IMR-90 (cell line): ENCODE data around the gene SUPT3H. TPM values are rescaled to one million over a fixed set of nuclear protein-coding genes. Genes with fewer than 3 reads are reported as not detected.

Experiments
- ATAC-seq: fragments of 200-7000 bp; cut with Tn5 transposase; 2 replicates; pipeline ENCODE4 v1.9.1; 2020; ENCODE audit warnings: low read depth, mild to moderate bottlenecking, moderate library complexity
- BruUV-seq: library from RNA; stranded (reverse); fragments of 400-500 nt; replicated peaks from 2 replicates; lab custom pipeline; 2021; lab: Mats Ljungman, UMichigan
- CTCF ChIA-PET: fragments of 300-600 bp; formaldehyde crosslinking; extraction: SDS; loops from one replicate; lab custom pipeline; 2021; ENCODE audit warnings: antibody characterized with exemption; lab: Yijun Ruan, JAX
- POLR2A ChIA-PET: fragments of 300-600 bp; sonication (Branson Sonifier 250); formaldehyde crosslinking; loops from one replicate; lab custom pipeline; 2022; ENCODE audit warnings: antibody characterized with exemption; ENCODE audit not compliant: unreplicated experiment; lab: Charles Lee
- DNase-seq: peaks from one replicate; pipeline ENCODE4 v3.0.0; 2013
- H2AFZ ChIP-seq: replicated peaks from 2 replicates; pipeline ENCODE3; 2013; ENCODE audit warnings: low read length, mild to moderate bottlenecking; ENCODE audit not compliant: poor library complexity
- H2AK5ac ChIP-seq: 2 replicates; pipeline ENCODE4 v1.6.1; 2013; ENCODE audit warnings: low read depth, low read length, inconsistent platforms
- H2AK9ac ChIP-seq: replicated peaks from 2 replicates; pipeline ENCODE3; 2013; ENCODE audit warnings: mild to moderate bottlenecking, low read depth, low read length, moderate library complexity; ENCODE audit not compliant: poor library complexity
- H2BK120ac ChIP-seq: 2 replicates; pipeline ENCODE4 v1.6.1; 2013; ENCODE audit warnings: low read depth, low read length, inconsistent platforms
- H2BK15ac ChIP-seq: 3 replicates; pipeline ENCODE4 v1.6.1; 2013; ENCODE audit warnings: low read depth, low read length, inconsistent platforms
- H2BK20ac ChIP-seq: 2 replicates; pipeline ENCODE4 v1.6.1; 2013; ENCODE audit warnings: low read depth, mild to moderate bottlenecking, inconsistent platforms, low read length, moderate library complexity
- H2BK5ac ChIP-seq: 2 replicates; pipeline ENCODE4 v1.6.1; 2013; ENCODE audit warnings: mild to moderate bottlenecking, low read depth, low read length, inconsistent platforms; ENCODE audit not compliant: poor library complexity, severe bottlenecking
- H3K14ac ChIP-seq: replicated peaks from 2 replicates; pipeline ENCODE4 v1.6.1; 2013; ENCODE audit warnings: low read depth, low read length, inconsistent platforms
- H3K18ac ChIP-seq: 2 replicates; pipeline ENCODE4 v1.6.1; 2013; ENCODE audit warnings: low read depth, low read length, control low read depth
- H3K23ac ChIP-seq: 2 replicates; pipeline ENCODE4 v1.6.1; 2013; ENCODE audit warnings: low read depth, low read length, inconsistent platforms
- H3K27ac ChIP-seq: 2 replicates; pipeline ENCODE4 v1.5.1; 2013; ENCODE audit warnings: mild to moderate bottlenecking, control low read depth, low read length; ENCODE audit not compliant: insufficient read depth
- H3K27me3 ChIP-seq: 2 replicates; pipeline ENCODE4 v1.6.1; 2013; ENCODE audit warnings: low read length; ENCODE audit not compliant: control insufficient read depth, insufficient read depth
- H3K36me3 ChIP-seq: 2 replicates; pipeline ENCODE4 v1.6.1; 2013; ENCODE audit warnings: low read length, mixed read lengths; ENCODE audit not compliant: control insufficient read depth, insufficient read depth
- H3K4ac ChIP-seq: 2 replicates; pipeline ENCODE4 v1.6.1; 2013; ENCODE audit warnings: low read depth, low read length, inconsistent platforms
- H3K4me1 ChIP-seq: 2 replicates; pipeline ENCODE4 v1.6.1; 2013; ENCODE audit warnings: low read length, mixed read lengths; ENCODE audit not compliant: control insufficient read depth, insufficient read depth
- H3K4me2 ChIP-seq: 2 replicates; pipeline ENCODE4 v1.6.1; 2013; ENCODE audit warnings: low read depth, mild to moderate bottlenecking, control low read depth, low read length, moderate library complexity
- H3K4me3 ChIP-seq: 2 replicates; pipeline ENCODE4 v1.5.1; 2013; ENCODE audit warnings: low read depth, mild to moderate bottlenecking, control low read depth, low read length, moderate library complexity; ENCODE audit not compliant: insufficient read depth
- H3K56ac ChIP-seq: 2 replicates; pipeline ENCODE4 v1.6.1; 2013; ENCODE audit warnings: low read length, inconsistent platforms; ENCODE audit not compliant: insufficient read depth; ENCODE audit errors: extremely low read depth
- H3K79me1 ChIP-seq, 2 experiments: 2 replicates each; pipeline ENCODE4 v1.6.1; 2013; ENCODE audit warnings: low read length in 2 of 2, inconsistent platforms in 1 of 2, low read depth in 1 of 2
- H3K9ac ChIP-seq: 2 replicates; pipeline ENCODE4 v1.6.1; 2013; ENCODE audit warnings: low read depth, low read length, control low read depth
- H3K9me1 ChIP-seq: 2 replicates; pipeline ENCODE4 v1.6.1; 2013; ENCODE audit warnings: low read length, inconsistent platforms; ENCODE audit not compliant: insufficient read depth
- H3K9me3 ChIP-seq: 2 replicates; pipeline ENCODE4 v1.6.1; 2013; ENCODE audit warnings: low read length; ENCODE audit not compliant: control insufficient read depth, insufficient read depth
- H4K20me1 ChIP-seq: 2 replicates; pipeline ENCODE4 v1.6.1; 2013; ENCODE audit warnings: low read length, inconsistent platforms; ENCODE audit not compliant: insufficient read depth
- H4K5ac ChIP-seq: 2 replicates; pipeline ENCODE4 v1.6.1; 2013; ENCODE audit warnings: mild to moderate bottlenecking, low read depth, low read length, control low read depth
- H4K8ac ChIP-seq, 2 experiments: 2 replicates each; pipeline ENCODE4 v1.6.1; 2013; ENCODE audit warnings: low read depth in 2 of 2, low read length in 2 of 2, control low read depth in 1 of 2, inconsistent platforms in 1 of 2
- H4K91ac ChIP-seq: 2 replicates; pipeline ENCODE4 v1.6.1; 2013; ENCODE audit warnings: low read depth, low read length, inconsistent platforms; ENCODE audit not compliant: insufficient read depth
- USF2 ChIP-seq: fragments of 150-350 bp; IDR thresholded peaks from 2 replicates; pipeline ENCODE4 v1.6.1; 2017; ENCODE audit warnings: mild to moderate bottlenecking, antibody characterized with exemption, low read length, low read depth
- WGBS, 2 experiments: methylation state at CpG; one replicate each; pipeline versions ENCODE4 v1.1.5 to v1.1.7; 2013; ENCODE audit warnings: missing lambda C conversion rate in 2 of 2; ENCODE audit not compliant: insufficient read length in 1 of 2; ENCODE audit errors: extremely low coverage in 2 of 2; 5-methylcytosine and 5-hydroxymethylcytosine counted together
- dilution Hi-C: fragments of 300-500 bp; cut with HindIII; formaldehyde crosslinking; loops from one replicate; pipeline ENCODE4 v1.14.3; 2018; ENCODE audit warnings: low sequenced_read_pairs; ENCODE audit not compliant: unreplicated experiment
- in situ Hi-C: fragments of 300-500 bp; cut with MboI; formaldehyde crosslinking; loops from 3 replicates; pipeline ENCODE4 v1.14.3; 2019; ENCODE audit warnings: low sequenced_read_pairs, inconsistent platforms, mixed read lengths
- intact Hi-C: fragments of 100-400 bp; cut with micrococcal nuclease; formaldehyde crosslinking; loops from 2 replicates; pipeline ENCODE4 v1.10.0; 2022
- polyA plus RNA-seq, 3 experiments: library from polyadenylated mRNA; depleted of rRNA; stranded (reverse); fragments of >200 nt; gene quantifications; 2 replicates each; pipeline ENCODE4 v1.2.3, GENCODE V29; 2012; ENCODE audit warnings: low replicate concordance in 1 of 3
- total RNA-seq: library from RNA; depleted of rRNA; stranded (reverse); fragments of >200 nt; gene quantifications from 2 replicates; pipeline ENCODE4 v1.2.3, GENCODE V29; 2012

SUPT3H gene
- total and polyA plus RNA-seq, 2 of the 4 experiments (the other 2 are of a cell fraction) = 4.5 to 5.0 TPM

- H2BK15ac ChIP-seq = no peak overlapping the region
- POLR2A ChIA-PET = no interaction called here
- ATAC-seq (no peak), DNase-seq (no peak)
- no peak overlapping the region for H3K9ac ChIP-seq
- H3K23ac ChIP-seq = no peak overlapping the region
- dilution Hi-C loops = no loop called here
- no peak overlapping the region for H3K14ac ChIP-seq
- H4K5ac ChIP-seq = no peak overlapping the region
- H3K4me1 ChIP-seq = no peaks in the 10 kb centered on the region
- H4K91ac ChIP-seq = no peak overlapping the region
- H3K4me2 ChIP-seq = no peak overlapping the region
- H2AFZ ChIP-seq = no peak overlapping the region
- no peaks in the 10 kb centered on the region for H3K9me3 ChIP-seq
- no TSS peak for BruUV-seq
- no peak overlapping the region for H3K27ac ChIP-seq
- H3K56ac ChIP-seq = no peak overlapping the region
- H2BK120ac ChIP-seq = no peak overlapping the region
- intact Hi-C loops = no loop called here
- in situ Hi-C loops = no loop called here
- CTCF ChIA-PET = no interaction called here
- H2AK5ac ChIP-seq = no peak overlapping the region
- no peak overlapping the region for H4K8ac ChIP-seq
- no peak overlapping the region for H2BK20ac ChIP-seq
- WGBS, 2 experiments = no CpG with 5 or more reads among the region's 2 CpGs
- H2AK9ac ChIP-seq = no peak overlapping the region
- H3K9me1 ChIP-seq = no peaks in the 10 kb centered on the region
- no peaks in the 10 kb centered on the region for H4K20me1 ChIP-seq
- H3K4ac ChIP-seq = no peak overlapping the region
- no peak overlapping the region for H3K4me3 ChIP-seq
- H3K18ac ChIP-seq = no peak overlapping the region
- H2BK5ac ChIP-seq = no peak overlapping the region
- H3K27me3 ChIP-seq = no peaks in the 10 kb centered on the region
- no peak for TF ChIP-seq USF2
- H3K79me1 ChIP-seq = no peaks in the 10 kb centered on the region
- H3K36me3 ChIP-seq = no peaks in the 10 kb centered on the region
These were observed 207.4 kb downstream of the SUPT3H start for GRCh38 chr6:45170309-45170708.
